Neuron (in vitro differentiated cells): Measurements from ENCODE around the gene PKNOX2.

Experiments used
- H2AFZ ChIP-seq: one replicate; pipeline ENCODE4 v1.6.1; 2013; ENCODE audit warnings: low read depth, mild to moderate bottlenecking, inconsistent platforms, low read length, moderate library complexity
- H3K27me3 ChIP-seq: one replicate; pipeline ENCODE4 v1.6.1; 2013; ENCODE audit warnings: low read length; ENCODE audit not compliant: insufficient read depth
- H3K36me3 ChIP-seq: one replicate; pipeline ENCODE4 v1.6.1; 2013; ENCODE audit warnings: low read length; ENCODE audit not compliant: insufficient read depth
- H3K4me1 ChIP-seq: one replicate; pipeline ENCODE4 v1.6.1; 2013; ENCODE audit warnings: low read length; ENCODE audit not compliant: insufficient read depth
- H3K4me3 ChIP-seq: 2 replicates; pipeline ENCODE4 v1.5.1; 2013; ENCODE audit warnings: mild to moderate bottlenecking, low read length, moderate library complexity
- H3K9me3 ChIP-seq: one replicate; pipeline ENCODE4 v1.6.1; 2013; ENCODE audit warnings: low read length

The PKNOX2 gene

GRCh38 chr11:125468852-125469251 is 304.3 kb downstream of the PKNOX2 start:
- H3K9me3 ChIP-seq: no peaks in the 10 kb centered on the region
- H3K4me3 ChIP-seq: no peak overlapping the region
- H3K4me1 ChIP-seq: peaks cover 3% of the 10 kb centered on the region
- no peak overlapping the region for H2AFZ ChIP-seq
- no peaks in the 10 kb centered on the region for H3K27me3 ChIP-seq
- peaks cover 30% of the 10 kb centered on the region for H3K36me3 ChIP-seq

- H3K9me3 ChIP-seq: no peaks in the 10 kb centered on the region
- H3K4me3 ChIP-seq: no peak overlapping the region
- H3K36me3 ChIP-seq: peaks cover 28% of the 10 kb centered on the region
- H3K27me3 ChIP-seq: no peaks in the 10 kb centered on the region
- H3K4me1 ChIP-seq: peaks cover under 1% of the 10 kb centered on the region
- H2AFZ ChIP-seq: no peak overlapping the region
Observed at GRCh38 chr11:125470355-125470754, 305.8 kb downstream of the PKNOX2 start.

- H3K27me3 ChIP-seq: no peaks in the 10 kb centered on the region
- H3K36me3 ChIP-seq: peaks cover 56% of the 10 kb centered on the region
- H3K4me3 ChIP-seq: no peak overlapping the region
- no peak overlapping the region for H2AFZ ChIP-seq
- H3K9me3 ChIP-seq: no peaks in the 10 kb centered on the region
- peaks cover 4% of the 10 kb centered on the region for H3K4me1 ChIP-seq
Observed at GRCh38 chr11:125476721-125477120, 312.2 kb downstream of the PKNOX2 start.

GRCh38 chr11:125479137-125479536 is 314.6 kb downstream of the PKNOX2 start:
- H3K27me3 ChIP-seq: no peaks in the 10 kb centered on the region
- no peaks in the 10 kb centered on the region for H3K9me3 ChIP-seq
- no peak overlapping the region for H2AFZ ChIP-seq
- peaks cover 8% of the 10 kb centered on the region for H3K4me1 ChIP-seq
- peaks cover 67% of the 10 kb centered on the region for H3K36me3 ChIP-seq
- H3K4me3 ChIP-seq: no peak overlapping the region

GRCh38 chr11:125481531-125481930 is 317.0 kb downstream of the PKNOX2 start:
- H2AFZ ChIP-seq: no peak overlapping the region
- peaks cover 72% of the 10 kb centered on the region for H3K36me3 ChIP-seq
- H3K4me1 ChIP-seq: peaks cover 8% of the 10 kb centered on the region
- H3K27me3 ChIP-seq: no peaks in the 10 kb centered on the region
- no peaks in the 10 kb centered on the region for H3K9me3 ChIP-seq
- H3K4me3 ChIP-seq: no peak overlapping the region
